GM12873 (cell line): ENCODE results near the gene MAMLD1.

Experiments used
- CTCF ChIP-seq: IDR thresholded peaks from 2 replicates; pipeline ENCODE4 v1.5.1; 2012; ENCODE audit warnings: low read depth, mild to moderate bottlenecking, moderate library complexity, low read length, control low read depth; ENCODE audit not compliant: insufficient read depth; ENCODE audit errors: missing control alignments

The MAMLD1 gene

GRCh38 chrX:150483356-150483985 is 120.4 kb downstream of the MAMLD1 start:
- no peak for TF ChIP-seq CTCF

GRCh38 chrX:150486011-150486410 is 122.9 kb downstream of the MAMLD1 start:
- peak; percentile 77 for TF ChIP-seq CTCF

- no peak for TF ChIP-seq CTCF
These were observed 124.4 kb downstream of the MAMLD1 start for GRCh38 chrX:150487369-150488094.

- TF ChIP-seq CTCF: no peak
These were observed 126.4 kb downstream of the MAMLD1 start for GRCh38 chrX:150489359-150490015.

GRCh38 chrX:150495496-150495895 is 132.4 kb downstream of the MAMLD1 start:
- no peak for TF ChIP-seq CTCF

GRCh38 chrX:150499240-150499639 is 136.1 kb downstream of the MAMLD1 start:
- TF ChIP-seq CTCF: no peak

- TF ChIP-seq CTCF: no peak
These were observed 139.0 kb downstream of the MAMLD1 start for GRCh38 chrX:150502091-150502490.
